Endometrial microvascular endothelial cells (primary cell): ENCODE measurements around the gene GJD3. TPM values are rescaled to one million over a fixed set of nuclear protein-coding genes. Genes with fewer than 3 reads are reported as not detected.

ENCODE experiments used
- in situ Hi-C: cut with HindIII; loops from 2 replicates; pipeline ENCODE4 v1.10.0; 2017; ENCODE audit warnings: low sequenced_read_pairs, low pct_unique_long_range_greater_than_20kb; ENCODE audit errors: inconsistent ontology term
- total RNA-seq: library from RNA; depleted of rRNA; stranded (reverse); fragments of >200 nt; gene quantifications from one replicate; pipeline ENCODE4 v1.2.3, GENCODE V29; 2015; ENCODE audit errors: inconsistent ontology term

The GJD3 gene
- total RNA-seq, 1 donor from 2014 or later: not detected

- in situ Hi-C loops: no loop called here
Measured at GRCh38 chr17:40345161-40345993, 19.2 kb downstream of the GJD3 start.

- in situ Hi-C loops: no loop called here
Measured at GRCh38 chr17:40344421-40345160, 19.9 kb downstream of the GJD3 start.

- in situ Hi-C loops: no loop called here
Measured at GRCh38 chr17:40343219-40344119, 21.1 kb downstream of the GJD3 start.

- in situ Hi-C loops: no loop called here
Measured at GRCh38 chr17:40342504-40343218, 21.9 kb downstream of the GJD3 start.

- in situ Hi-C loops: no loop called here
Measured at GRCh38 chr17:40341808-40342503, 22.6 kb downstream of the GJD3 start.

- in situ Hi-C loops: no loop called here
Measured at GRCh38 chr17:40340880-40341807, 23.4 kb downstream of the GJD3 start.

GRCh38 chr17:40340327-40340726, 24.2 kb downstream of the GJD3 start:
- in situ Hi-C loops: no loop called here

GRCh38 chr17:40338941-40339649, 25.4 kb downstream of the GJD3 start:
- in situ Hi-C loops: no loop called here

GRCh38 chr17:40338058-40338457, 26.5 kb downstream of the GJD3 start:
- in situ Hi-C loops: no loop called here

GRCh38 chr17:40337351-40337750, 27.2 kb downstream of the GJD3 start:
- in situ Hi-C loops: no loop called here

- in situ Hi-C loops: no loop called here
Measured at GRCh38 chr17:40335620-40336019, 28.9 kb downstream of the GJD3 start.

- in situ Hi-C loops: no loop called here
Measured at GRCh38 chr17:40333781-40334448, 30.6 kb downstream of the GJD3 start.

GRCh38 chr17:40331743-40332641, 32.5 kb downstream of the GJD3 start:
- in situ Hi-C loops: no loop called here

GRCh38 chr17:40330850-40331470, 33.6 kb downstream of the GJD3 start:
- in situ Hi-C loops: no loop called here
